HG03135 (cell line): Measurements from ENCODE around the gene ID3.

Experiments
- ATAC-seq: cut with Tn5 transposase; IDR thresholded peaks from one replicate; pipeline ENCODE4 v1.9.1; 2021; ENCODE audit warnings: mild to moderate bottlenecking, moderate library complexity; ENCODE audit not compliant: unreplicated experiment

The ID3 gene, protein sequence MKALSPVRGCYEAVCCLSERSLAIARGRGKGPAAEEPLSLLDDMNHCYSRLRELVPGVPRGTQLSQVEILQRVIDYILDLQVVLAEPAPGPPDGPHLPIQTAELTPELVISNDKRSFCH

DNA sequence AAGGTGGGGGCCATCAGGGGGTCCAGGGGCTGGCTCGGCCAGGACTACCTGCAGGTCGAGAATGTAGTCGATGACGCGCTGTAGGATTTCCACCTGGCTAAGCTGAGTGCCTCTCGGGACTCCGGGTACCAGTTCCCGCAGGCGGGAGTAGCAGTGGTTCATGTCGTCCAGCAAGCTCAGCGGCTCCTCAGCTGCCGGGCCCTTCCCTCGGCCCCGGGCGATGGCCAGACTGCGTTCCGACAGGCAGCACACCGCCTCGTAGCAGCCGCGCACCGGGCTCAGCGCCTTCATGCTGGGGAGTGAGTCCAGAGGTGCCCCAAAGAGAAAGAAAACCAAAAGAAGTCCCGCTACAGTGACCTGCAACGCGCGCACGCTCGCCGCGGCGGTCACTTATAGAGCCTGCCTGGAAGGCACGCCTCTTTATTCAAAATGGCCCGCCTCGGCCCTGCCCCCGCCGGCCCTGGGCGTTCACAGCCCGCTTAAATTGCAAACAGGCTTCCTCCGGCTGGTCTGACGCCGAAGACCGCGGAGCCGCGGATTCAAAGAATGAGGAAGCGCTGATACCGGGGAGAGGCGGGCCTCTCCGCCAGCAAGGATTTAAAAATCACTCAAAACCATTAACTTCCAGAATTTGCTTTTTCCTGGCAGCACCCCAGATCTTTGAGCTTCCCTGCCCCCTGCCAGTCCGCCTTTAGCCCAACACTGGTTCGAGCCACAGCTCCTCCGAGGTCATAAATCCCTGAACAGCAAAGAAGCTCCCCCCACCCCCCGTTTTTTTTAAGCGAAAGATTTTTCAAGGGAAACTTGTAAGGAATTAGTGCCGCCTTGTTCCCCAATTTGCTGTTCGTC, at the start of gene ID3:
ID3 (minus strand) TSS at position 366 of the 849 bp plus-strand sequence; CDS start at position 291, 75 bp downstream.
- peak; percentile 62 for ATAC-seq

DNA sequence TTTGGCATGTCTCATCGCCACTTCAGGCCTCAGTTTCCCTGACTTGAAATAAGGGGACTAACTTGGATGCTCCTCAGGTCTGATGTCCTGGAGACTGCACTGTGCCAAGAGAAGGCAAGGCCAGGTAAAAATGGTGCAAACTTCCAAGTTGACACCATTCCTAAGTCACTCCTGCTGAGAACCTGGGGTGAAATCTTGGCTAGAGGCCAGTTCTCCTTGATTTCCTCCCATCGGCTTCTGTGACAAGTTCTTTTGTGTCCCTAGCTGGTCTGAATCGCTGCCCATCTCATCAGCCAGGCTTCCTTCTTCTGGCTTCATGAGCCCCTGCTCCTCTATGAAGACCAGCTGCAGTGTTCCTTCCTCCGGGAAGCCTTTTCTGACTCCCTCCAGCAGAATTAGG, 48.6 kb upstream of the ID3 start:
- no peak for ATAC-seq

DNA sequence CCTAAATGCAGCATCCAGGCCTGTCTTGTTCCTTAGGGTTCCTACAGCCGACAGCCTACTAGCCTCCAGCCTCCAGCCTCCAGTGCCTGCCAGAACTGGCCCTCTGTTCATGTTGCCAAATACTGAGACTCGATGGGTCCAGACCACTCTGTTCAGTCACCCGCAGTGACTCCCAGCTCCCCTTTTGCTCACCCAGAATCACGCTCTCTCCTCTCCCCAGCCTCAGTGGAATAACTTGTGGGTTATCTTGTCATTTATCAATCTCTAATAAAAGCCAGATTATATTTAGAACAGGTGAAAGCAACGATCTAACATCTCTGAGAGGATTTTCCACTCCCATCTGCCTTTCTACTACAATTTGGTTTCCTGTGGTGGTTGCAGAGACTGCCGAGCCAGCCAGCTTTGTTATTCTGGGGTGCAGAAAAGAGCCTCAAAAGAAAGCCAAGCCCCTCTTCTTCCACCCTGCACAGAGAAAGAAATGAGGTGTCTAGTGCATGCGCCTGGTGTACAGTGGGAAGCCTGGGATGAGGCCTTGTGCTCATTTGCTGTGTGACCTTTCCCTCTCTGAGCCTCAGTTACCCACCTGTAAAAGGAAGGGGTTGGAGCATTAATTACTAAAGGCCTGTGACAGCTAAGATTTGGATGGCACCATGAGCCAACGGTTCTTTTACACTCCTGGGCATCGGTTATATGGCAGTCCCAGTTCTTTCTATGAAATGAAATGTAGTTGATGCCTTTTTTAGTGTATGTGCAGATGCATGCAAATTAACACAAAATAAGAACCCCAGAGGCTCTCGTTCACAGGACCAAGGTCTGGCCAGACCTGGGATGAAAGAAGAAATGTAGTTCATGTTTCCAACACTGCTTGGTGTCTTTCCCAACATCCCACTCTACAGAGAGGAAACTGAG, 42.9 kb upstream of the ID3 start:
- ATAC-seq, result no peak

DNA sequence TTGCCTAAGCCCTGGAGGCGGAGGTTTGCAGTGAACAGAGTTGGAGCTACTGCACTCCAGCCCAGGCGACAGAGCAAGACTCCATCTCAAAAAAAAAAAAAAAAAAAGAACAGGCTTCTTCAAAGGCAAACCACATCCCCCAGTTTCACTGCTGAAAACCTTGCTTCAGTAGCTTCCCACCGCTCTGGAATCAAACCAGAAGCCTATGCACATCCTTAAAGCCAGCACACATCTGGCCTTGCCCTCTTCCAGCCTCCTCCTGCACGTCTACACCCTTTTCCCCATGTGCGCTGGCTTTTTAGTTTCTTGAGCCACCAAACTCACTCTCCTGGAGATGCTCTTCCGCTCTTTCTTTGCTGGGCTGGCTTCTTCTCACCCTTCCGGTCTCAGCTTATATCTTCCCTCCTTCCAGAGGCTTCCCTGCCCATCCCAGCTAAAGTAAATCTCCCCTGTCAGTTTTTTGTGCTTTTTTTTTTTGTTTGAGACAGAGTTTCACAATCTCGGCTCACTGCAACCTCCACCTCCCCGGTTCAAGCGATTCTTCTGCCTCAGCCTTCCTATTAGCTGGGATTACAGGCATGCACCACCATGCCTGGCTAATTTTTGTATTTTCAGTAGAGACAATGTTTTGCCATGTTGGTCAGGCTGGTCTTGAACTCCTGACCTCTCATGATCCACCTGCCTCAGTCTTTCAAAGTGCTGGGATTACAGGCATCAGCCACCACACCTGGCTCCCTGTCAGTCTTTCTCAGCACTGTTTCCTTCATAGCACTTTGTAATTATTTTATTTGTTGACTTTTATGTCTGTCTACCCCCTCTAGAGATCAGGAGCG, 42.0 kb upstream of the ID3 start:
- ATAC-seq, result no peak

DNA sequence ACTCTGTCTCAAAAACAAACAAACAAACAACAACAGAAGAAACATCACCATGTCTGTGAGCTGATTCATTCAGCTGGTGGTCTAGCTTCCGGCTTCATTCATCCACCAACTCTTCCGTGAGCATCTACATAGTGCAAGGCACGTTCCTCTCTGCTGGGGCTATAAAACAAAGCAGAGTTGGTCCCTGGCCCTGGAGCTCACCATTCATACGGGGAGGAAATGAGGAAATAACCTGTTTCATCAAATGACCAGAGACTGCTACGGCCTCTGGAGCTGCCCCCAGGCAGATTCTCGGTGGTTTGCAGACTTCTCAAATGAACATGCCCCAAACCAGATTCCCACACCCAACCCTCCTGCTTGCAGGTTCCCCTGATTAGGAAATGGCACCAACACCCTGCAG, 41.0 kb upstream of the ID3 start:
- ATAC-seq, result no peak

DNA sequence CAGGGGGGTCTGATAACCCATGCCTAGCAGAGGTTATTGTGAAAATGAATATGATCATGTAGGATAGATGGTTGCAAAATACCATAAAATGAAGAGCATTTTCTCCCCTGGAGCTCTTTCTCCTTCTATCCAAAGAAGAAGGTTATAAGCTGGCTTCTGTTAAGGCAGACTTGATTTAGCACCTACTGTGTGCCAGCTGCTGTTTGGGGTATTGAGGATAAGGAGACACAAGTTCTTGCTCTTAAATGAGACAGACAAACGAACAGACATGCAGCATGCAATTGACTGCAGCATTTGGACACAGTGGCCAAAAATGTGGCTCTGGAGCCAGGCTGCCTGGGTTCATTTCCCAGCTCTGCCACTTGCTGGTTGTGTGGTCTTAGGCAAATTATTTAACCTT, 39.8 kb upstream of the ID3 start:
- ATAC-seq, result no peak

DNA sequence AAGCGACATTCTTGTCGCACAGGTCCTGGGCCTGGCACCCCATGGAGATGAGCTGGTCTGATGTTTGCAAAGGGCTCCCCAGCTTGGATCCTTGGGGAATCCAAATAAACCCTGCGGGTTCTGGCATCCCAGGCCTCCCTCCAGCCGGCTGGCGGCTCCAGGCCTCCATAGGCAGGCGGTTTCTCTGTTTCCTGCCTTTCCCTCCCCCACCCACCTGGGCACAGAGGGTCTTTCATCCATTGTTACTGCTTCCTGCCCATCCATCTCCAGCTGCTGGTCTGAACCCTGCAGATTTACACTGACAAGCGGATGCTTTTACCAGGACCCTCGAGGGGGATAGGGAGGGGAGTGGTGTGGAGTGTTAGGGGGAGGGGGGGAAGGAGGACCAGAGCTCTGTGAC, 39.1 kb upstream of the ID3 start:
- ATAC-seq, result no peak

DNA sequence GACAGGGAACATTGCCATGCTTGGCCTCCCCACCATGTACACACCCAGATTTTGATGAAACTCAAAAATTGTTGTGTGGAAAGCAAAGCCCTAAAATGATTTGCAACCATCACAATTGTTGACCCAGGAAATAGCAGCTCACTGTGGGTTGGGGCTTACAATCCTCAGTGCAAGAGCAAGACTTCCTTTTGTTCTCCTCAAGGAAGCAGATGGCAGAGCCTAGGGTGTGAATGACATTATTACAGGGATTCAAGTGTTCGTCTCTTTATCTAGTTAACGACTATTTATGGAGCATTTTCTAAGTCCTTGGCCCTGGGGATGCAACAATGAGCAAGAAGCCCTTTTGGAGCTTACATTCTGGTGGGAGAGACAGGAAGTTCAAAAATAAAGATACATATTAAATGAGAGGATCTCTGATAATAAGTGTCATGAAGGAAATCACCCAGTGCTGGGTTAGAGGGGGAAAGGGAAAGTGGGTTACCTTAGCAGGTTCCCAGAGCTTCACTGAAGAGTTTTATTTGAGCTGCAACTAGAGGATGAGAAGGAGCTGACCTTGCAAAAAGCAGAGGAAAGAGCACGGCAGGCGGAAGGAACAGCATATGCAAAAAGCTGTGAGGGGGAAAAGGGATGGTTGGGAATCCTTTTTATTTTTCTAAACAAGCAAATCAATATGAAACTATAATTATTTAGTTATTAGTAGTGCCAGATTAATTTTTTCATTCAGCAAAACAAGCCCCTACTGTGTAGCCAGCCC, 38.5 kb upstream of the ID3 start:
- ATAC-seq, result no peak

DNA sequence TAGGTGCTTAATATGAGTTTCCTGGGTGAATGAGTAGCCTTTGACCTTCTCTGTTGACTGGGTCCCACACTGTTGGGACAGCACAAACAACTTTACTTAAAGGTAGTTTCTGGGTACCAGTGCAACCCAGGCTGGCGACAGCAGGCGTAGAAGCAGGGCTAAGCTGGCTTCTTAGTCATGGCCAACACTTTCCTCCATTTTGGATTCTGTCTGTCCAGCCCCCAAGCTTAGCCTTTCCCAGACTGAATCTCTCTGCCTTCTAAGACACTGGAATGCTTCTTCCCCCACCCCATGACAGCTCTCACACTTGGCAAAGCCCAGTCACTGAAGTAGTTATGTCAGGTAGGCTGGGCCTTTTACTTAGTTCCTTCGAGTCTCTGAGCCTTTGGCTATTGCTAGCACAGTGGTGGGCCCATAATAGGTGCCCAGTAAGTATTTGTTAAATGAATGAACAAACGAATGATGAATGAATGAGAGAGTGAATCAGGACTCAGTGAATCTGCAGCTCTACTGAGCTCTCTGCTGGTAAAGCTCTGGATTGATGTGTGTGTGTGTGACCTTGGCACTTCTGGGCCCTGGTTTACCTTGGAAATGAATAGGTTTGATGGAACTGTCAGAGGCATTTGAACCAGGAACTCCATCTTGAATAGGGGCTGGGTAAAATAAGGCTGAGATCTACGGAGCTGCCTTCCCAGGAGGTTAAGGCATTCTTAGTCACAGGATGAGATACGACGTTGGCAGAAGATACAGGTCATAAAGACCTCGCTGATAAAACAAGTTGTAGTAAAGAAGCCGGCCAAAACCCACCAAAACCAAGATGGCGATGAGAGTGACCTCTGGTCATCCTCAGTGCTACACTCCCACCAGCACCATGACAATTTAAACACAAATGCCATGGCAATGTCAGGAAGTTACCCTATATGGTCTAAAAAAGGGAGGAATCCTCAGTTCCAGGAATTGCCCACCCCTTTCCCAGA, 37.4 kb upstream of the ID3 start:
- ATAC-seq, result no peak

DNA sequence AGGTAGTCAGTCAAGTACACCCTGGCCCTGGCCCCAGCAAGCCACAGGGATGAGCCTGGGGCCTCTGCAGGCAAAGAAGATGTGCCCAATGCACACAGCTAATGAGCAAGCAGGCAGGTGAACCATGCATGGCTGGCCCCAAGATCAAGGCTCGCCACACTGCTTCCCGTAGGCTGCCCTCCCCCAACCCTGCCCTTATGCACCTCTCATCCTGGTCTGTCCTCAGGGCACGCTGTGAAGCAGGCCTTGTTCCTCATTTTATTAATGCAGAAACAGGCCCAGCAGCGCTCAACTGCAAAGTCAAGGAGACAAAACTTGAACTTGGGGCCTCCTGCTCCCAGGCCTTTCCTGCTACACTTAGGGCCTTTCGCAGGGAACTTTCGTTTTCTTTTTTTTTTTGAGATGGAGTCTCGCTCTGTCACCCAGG, 35.6 kb upstream of the ID3 start:
- ATAC-seq, result no peak

DNA sequence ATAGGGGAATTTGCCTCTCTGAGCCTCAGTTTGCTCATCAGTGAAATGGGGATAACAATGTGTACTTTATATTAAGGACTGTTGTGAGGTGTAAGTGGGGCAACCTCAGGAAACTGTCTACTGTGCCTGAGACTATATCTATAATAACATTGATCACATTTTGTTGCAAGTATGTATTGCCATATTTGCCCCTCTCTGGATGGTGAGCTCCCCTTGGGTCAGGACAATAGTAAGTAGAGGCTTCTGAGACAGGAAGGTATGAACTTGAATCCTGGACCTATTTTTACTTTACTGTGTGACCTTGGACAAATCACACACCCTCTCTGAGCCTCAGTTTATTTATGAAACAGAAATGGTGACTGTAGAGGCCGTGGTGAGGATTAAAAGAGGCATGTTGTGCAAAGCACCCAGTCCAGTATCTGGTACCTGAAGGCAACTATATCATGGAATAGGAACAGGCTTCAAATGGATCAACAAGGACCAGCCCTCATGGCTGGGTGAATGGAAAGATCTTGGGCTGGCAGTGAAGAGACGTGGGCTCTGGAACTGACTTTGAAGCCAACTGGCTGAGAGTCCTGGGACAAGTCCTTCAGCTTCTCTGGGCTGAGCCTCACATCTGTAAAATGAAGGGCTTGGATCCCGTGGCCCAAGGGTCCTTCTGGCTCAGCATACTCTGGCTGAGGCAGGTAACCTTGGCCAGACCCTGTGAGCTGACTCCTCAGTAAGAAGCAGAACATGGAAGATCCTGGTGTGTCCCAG, 35.0 kb upstream of the ID3 start:
- ATAC-seq, result no peak

DNA sequence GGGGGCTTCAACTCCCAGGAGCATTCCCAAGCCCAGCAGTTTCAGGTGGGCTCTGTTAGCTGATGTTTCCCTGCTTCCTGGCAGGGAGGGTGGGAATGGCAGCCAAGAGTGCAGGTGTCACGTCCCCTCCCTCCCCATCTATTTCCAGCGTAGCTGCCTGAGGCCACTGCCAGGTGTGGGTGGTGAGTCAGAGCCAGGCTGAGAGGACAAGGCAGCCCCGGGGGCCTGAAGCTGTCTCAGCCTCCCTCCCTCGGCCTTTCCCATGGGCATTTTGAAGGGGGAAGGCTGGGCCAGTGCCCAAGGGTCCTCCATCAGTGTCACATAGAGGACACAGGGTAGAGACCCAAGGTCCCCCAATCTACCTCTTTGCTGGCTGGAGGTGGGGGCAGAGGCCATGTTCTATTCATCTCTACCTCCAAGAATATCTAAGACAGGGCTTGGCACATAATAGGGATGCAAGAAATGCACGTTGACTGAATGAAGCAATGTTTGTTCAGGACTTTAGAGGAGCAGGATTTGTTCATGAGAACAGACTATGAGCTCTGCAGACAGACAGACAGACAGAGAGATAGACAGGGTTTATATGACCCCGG, 34.4 kb upstream of the ID3 start:
- no peak for ATAC-seq

DNA sequence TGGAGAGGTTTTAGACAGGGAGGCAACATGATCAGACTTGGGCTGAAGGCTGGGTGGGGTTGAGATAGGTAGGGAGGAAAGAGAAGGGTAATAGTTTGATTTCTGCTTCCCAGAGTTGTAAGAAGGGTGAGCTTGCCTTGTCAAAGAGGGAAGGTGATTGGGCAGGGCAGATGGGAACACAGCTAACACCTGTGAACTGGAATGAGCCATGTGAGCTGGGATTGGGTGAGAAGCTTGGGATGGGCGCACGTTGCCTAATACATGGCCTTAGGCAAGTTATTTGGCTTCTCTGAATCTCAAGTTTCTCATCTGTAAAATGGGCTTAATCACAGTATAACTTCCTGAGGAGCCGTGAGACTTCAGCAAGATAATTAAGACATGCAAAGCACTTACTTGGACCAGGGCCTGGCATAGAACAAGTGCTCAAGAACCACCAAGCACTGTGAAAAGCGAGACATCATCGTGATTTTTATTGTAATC, 33.8 kb upstream of the ID3 start:
- ATAC-seq, result no peak

DNA sequence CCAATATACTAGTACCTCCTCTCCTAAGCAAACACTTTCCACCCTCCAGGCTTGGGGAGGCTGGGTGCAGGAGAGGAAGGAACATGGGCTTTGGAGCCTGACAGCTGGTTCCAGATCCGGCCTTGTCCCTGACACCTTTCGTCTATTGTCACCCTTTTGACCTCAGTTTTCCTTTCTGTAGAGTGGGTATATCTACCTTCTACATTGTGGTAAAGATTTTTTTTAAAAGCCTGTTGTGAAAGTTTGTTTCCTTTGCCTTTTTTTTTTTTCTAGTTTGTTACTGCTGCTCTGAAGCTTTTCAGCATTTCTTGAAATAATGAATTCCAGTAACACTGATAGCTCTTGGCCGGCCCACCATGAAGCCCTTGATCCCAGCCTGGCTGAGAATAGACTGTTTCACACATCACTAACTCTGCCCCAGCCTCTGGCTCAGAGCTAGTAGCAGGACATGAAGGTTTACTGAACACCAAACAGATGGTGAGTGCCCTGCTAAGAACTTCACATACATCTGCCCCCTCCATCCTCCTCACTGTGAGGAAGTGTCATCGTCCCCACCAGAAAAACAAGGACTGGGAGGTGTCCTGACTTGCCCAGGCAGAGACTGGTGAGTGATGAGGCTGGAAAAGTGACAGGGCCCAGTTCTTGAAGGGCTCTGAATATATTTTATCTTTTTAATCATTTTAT, 33.0 kb upstream of the ID3 start:
- ATAC-seq, result no peak

DNA sequence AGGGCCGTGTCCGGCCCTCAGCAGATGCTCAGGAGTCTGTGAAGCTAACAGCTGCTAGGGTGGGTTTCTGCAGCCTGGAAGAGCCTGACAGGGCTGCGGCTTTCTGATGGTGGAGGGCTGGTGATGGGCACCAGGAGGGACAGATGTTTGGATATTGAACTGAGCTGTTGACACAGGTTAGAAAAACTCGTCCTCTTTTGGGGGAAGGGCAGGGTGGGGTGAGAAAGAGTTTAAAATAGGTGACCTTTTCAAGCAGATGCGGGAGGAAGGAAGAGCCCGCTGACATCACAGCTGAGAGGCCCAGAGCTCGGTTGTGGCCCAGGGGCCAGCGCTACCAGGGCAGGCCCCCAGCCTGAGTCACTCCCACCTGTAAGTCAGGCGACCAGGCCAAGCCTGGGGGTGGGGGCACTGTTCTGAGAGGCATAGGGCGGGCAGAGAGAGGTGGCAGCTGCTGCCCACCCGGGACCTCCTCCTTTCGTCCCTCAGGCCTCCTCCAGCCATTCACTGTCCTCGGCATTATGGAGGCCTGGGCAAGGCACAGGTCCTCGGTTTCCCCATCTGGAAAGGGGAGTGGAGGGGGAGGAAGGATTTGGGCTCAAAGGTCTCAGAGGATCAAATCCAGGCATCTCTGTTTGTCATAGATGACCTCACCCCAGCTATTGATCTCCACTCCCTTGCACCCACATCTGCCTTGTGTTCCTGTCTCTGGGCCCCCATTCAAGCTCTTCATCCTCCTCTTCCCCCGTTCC, 32.3 kb upstream of the ID3 start:
- ATAC-seq, result peak; percentile 41

DNA sequence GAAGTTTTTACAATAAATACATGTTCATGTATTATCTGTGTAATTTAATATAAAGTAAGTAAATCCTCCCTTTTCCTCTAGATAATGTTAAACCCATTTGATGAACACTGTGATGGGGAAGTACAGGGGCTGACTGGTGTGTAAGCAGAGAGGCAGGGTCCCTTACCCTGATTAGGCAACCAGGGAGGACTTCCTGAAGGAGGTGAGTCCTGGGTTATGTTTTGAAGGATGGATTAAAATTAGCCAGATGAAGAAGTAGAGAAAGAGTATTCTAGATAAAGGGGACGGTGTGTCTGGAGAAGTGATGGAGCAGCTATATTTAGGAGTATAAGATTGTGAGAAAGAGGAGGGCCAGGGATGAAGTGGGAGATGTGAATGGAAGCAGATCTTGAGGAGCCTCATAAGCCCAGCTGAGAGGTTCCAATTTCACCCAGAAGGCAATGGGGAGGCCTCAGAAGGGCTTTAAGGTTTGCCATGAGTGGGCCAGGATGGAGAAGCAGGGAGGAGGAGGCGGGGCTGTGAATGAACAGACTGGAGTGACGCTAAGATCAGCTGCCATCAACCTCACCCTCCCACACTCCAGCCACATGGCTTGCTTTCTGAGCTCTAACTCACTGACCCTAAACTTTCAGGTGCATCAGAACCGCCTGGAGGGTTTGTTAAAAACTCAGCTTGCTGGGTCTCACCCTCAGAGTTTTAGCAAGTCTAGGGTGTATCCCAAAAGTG, 30.9 kb upstream of the ID3 start:
- no peak for ATAC-seq
